Measurements from ENCODE around the gene NLRP4. TPM values are rescaled to one million over a fixed set of nuclear protein-coding genes. Genes with fewer than 3 reads are reported as not detected.

NLRP4 gene
- polyA plus RNA-seq, 1 donor: not detected

GRCh38 chr19:55870736-55871135 is 34.4 kb downstream of the NLRP4 start:
- Histone ChIP-seq H3K4me3 (ENCODE audit: low read length) (no peak overlapping the region), H3K27me3 (ENCODE audit: control insufficient read depth, insufficient read depth, low read length) (no peaks in the 10 kb centered on the region), H3K36me3 (ENCODE audit: control insufficient read depth, insufficient read depth, low read length) (no peaks in the 10 kb centered on the region), H3K9me3 (ENCODE audit: control insufficient read depth, low read depth, low read length) (no peaks in the 10 kb centered on the region), H3K27ac (ENCODE audit: low read length) (no peak overlapping the region), H3K4me1 (ENCODE audit: control insufficient read depth, insufficient read depth, low read length) (no peaks in the 10 kb centered on the region)
- WGBS (ENCODE audit: insufficient coverage, low lambda C conversion rate): 80% methylated on average over 1 of the region's 11 CpGs
- no peak for DNase-seq

- whole genome bisulfite sequencing (ENCODE audit: insufficient coverage, low lambda C conversion rate): no CpG with 5 or more reads among the region's 3 CpGs
- no peaks in the 10 kb centered on the region for H3K9me3 ChIP-seq (ENCODE audit: control insufficient read depth, low read depth, low read length)
- H3K4me1 ChIP-seq (ENCODE audit: control insufficient read depth, insufficient read depth, low read length): no peaks in the 10 kb centered on the region
- DNase-seq: no peak
- no peaks in the 10 kb centered on the region for H3K27me3 ChIP-seq (ENCODE audit: control insufficient read depth, insufficient read depth, low read length)
- no peak overlapping the region for H3K27ac ChIP-seq (ENCODE audit: low read length)
- H3K4me3 ChIP-seq (ENCODE audit: low read length): no peak overlapping the region
- no peaks in the 10 kb centered on the region for H3K36me3 ChIP-seq (ENCODE audit: control insufficient read depth, insufficient read depth, low read length)
Observed at GRCh38 chr19:55877211-55877610, 40.9 kb downstream of the NLRP4 start.

DNA sequence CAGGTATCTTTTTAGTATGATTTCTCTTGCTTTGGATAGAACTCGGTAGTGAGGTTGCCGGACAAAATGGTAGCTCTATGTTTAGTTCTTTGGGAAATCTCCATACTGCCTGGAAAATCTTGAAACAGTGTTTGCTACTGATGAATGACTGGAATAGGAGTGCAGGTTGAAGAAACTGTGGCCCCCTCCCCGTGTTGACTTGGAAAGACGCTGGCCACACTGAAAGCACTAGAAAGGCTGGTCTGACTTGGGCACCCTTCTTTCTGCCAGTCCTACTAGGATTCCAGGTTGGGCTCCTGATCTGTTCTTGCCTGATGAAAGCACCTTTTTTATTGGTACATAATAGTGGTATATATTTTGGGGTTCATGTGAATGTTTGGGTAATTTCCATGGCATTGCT is 46.3 kb downstream of the NLRP4 start:
- Histone ChIP-seq H3K27ac (ENCODE audit: low read length) (no peak overlapping the region), H3K36me3 (ENCODE audit: control insufficient read depth, insufficient read depth, low read length) (no peaks in the 10 kb centered on the region), H3K27me3 (ENCODE audit: control insufficient read depth, insufficient read depth, low read length) (no peaks in the 10 kb centered on the region), H3K9me3 (ENCODE audit: control insufficient read depth, low read depth, low read length) (no peaks in the 10 kb centered on the region), H3K4me1 (ENCODE audit: control insufficient read depth, insufficient read depth, low read length) (no peaks in the 10 kb centered on the region), H3K4me3 (ENCODE audit: low read length) (no peak overlapping the region)
- 80% methylated on average over 1 of the region's 4 CpGs for WGBS (ENCODE audit: insufficient coverage, low lambda C conversion rate)
- no peak for DNase-seq

DNA sequence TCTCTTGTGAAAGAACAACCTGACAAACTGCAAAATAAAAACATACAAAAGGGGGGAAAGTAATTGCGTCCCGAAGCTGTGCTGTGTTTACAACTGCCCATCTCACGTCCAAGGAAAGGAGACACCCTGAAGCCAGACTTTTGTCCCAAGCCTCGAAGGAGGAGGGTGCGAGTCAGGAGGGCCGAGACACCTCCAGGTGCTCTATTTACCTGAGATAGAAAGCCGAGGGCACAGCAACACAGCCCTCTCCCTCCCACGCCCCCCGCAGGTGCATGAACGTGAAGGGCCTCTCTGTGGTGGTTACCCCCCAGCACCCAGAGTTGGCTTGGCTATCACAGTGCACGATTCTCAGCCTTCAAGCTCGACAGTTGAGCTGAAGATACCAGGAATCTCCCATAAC is 62.6 kb downstream of the NLRP4 start:
- Histone ChIP-seq H3K4me3 (ENCODE audit: low read length) (no peak overlapping the region), H3K27me3 (ENCODE audit: control insufficient read depth, insufficient read depth, low read length) (no peaks in the 10 kb centered on the region), H3K36me3 (ENCODE audit: control insufficient read depth, insufficient read depth, low read length) (no peaks in the 10 kb centered on the region), H3K4me1 (ENCODE audit: control insufficient read depth, insufficient read depth, low read length) (no peaks in the 10 kb centered on the region), H3K9me3 (ENCODE audit: control insufficient read depth, low read depth, low read length) (no peaks in the 10 kb centered on the region), H3K27ac (ENCODE audit: low read length) (no peak overlapping the region)
- no CpG with 5 or more reads among the region's 12 CpGs for WGBS (ENCODE audit: insufficient coverage, low lambda C conversion rate)
- no peak for DNase-seq

DNA sequence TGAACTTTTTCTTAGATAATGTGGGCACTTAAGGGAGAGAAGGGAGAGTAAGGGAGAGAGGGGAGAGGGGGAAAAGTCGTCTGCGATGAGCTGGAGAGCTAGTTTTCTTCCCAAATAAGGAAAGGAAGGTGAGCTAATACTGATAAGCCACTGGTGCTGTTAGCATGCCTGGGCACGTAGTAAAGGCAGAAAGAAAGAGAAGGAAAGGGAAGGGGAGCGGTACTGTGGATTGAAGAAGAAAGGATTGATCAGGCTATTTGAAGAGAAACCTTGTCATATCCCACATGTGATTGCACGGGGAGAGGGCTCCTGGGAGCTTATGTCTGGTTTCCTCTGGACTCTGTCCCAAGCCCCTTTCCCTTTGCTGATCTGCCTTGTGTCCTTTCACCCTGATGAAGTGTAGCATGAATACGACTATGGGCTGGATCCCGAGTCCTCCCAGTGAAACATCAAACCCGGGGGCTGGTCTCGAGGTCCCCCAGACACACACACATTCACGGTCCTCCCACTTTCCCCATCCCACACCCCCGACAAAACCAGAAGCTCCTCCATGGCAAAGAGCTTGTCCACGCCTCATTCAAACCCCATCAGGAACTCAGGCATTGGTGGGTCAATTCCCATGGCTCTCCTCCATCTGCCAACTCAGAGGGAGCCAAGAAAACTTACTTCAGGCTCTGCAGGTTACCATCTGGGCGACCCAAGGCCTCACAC is 65.2 kb downstream of the NLRP4 start:
- Histone ChIP-seq H3K36me3 (ENCODE audit: control insufficient read depth, insufficient read depth, low read length) (no peaks in the 10 kb centered on the region), H3K9me3 (ENCODE audit: control insufficient read depth, low read depth, low read length) (no peaks in the 10 kb centered on the region), H3K4me1 (ENCODE audit: control insufficient read depth, insufficient read depth, low read length) (no peaks in the 10 kb centered on the region), H3K27ac (ENCODE audit: low read length) (no peak overlapping the region), H3K27me3 (ENCODE audit: control insufficient read depth, insufficient read depth, low read length) (no peaks in the 10 kb centered on the region), H3K4me3 (ENCODE audit: low read length) (no peak overlapping the region)
- WGBS (ENCODE audit: insufficient coverage, low lambda C conversion rate): 57% methylated on average over 2 of the region's 13 CpGs
- DNase-seq: no peak

GRCh38 chr19:55902080-55902751 is 65.9 kb downstream of the NLRP4 start:
- H3K4me3 ChIP-seq (ENCODE audit: low read length): no peak overlapping the region
- no peaks in the 10 kb centered on the region for H3K27me3 ChIP-seq (ENCODE audit: control insufficient read depth, insufficient read depth, low read length)
- no peaks in the 10 kb centered on the region for H3K9me3 ChIP-seq (ENCODE audit: control insufficient read depth, low read depth, low read length)
- DNase-seq: no peak
- H3K4me1 ChIP-seq (ENCODE audit: control insufficient read depth, insufficient read depth, low read length): no peaks in the 10 kb centered on the region
- no peaks in the 10 kb centered on the region for H3K36me3 ChIP-seq (ENCODE audit: control insufficient read depth, insufficient read depth, low read length)
- H3K27ac ChIP-seq (ENCODE audit: low read length): no peak overlapping the region
- WGBS (ENCODE audit: insufficient coverage, low lambda C conversion rate): 80% methylated on average over 1 of the region's 9 CpGs

DNA sequence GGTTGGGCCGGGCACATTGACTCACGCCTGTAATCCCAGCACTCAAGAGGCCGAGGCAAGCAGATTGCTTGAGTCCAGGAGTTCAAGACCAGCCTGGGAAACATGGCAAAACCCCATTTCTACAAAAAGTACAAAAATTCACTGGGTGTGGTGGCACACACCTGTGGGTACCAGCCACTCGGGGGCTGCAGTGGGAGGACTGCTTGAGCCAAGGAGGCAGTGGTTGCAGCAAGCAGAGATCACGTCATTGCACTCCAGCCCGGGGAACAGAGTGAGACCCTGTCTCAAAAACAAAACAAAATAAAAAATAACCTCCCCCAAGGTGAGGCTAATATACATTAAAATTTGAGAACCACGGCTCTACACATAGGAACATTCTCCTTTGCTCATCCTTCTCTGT is 70.9 kb downstream of the NLRP4 start:
- H3K36me3 ChIP-seq (ENCODE audit: control insufficient read depth, insufficient read depth, low read length): no peaks in the 10 kb centered on the region
- no peak overlapping the region for H3K27ac ChIP-seq (ENCODE audit: low read length)
- no peak for DNase-seq
- no peaks in the 10 kb centered on the region for H3K27me3 ChIP-seq (ENCODE audit: control insufficient read depth, insufficient read depth, low read length)
- H3K4me3 ChIP-seq (ENCODE audit: low read length): no peak overlapping the region
- no CpG with 5 or more reads among the region's 7 CpGs for WGBS (ENCODE audit: insufficient coverage, low lambda C conversion rate)
- no peaks in the 10 kb centered on the region for H3K9me3 ChIP-seq (ENCODE audit: control insufficient read depth, low read depth, low read length)
- H3K4me1 ChIP-seq (ENCODE audit: control insufficient read depth, insufficient read depth, low read length): no peaks in the 10 kb centered on the region

DNA sequence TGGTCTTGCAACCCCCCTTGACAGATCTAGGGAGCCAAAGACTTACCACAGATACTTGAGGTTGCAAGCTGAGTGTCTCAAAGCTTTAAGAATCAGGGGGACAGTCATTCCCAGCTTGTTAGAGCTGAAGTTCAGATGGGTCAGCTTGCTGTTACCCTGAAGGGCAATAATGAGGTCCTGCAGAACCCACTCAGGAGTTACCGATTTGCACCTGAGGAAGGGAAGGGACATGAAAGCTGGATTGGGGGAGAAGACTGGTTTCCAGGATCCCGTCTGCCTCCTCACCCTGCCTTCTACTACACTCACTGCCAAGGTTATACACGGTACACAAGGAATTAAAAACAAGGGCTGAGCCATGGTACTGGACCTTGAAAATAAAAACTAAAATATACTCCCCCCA is 71.4 kb downstream of the NLRP4 start:
- no CpG with 5 or more reads among the region's 3 CpGs for WGBS (ENCODE audit: insufficient coverage, low lambda C conversion rate)
- H3K4me1 ChIP-seq (ENCODE audit: control insufficient read depth, insufficient read depth, low read length): no peaks in the 10 kb centered on the region
- no peak overlapping the region for H3K4me3 ChIP-seq (ENCODE audit: low read length)
- DNase-seq: no peak
- H3K9me3 ChIP-seq (ENCODE audit: control insufficient read depth, low read depth, low read length): no peaks in the 10 kb centered on the region
- H3K27ac ChIP-seq (ENCODE audit: low read length): no peak overlapping the region
- H3K36me3 ChIP-seq (ENCODE audit: control insufficient read depth, insufficient read depth, low read length): no peaks in the 10 kb centered on the region
- no peaks in the 10 kb centered on the region for H3K27me3 ChIP-seq (ENCODE audit: control insufficient read depth, insufficient read depth, low read length)

DNA sequence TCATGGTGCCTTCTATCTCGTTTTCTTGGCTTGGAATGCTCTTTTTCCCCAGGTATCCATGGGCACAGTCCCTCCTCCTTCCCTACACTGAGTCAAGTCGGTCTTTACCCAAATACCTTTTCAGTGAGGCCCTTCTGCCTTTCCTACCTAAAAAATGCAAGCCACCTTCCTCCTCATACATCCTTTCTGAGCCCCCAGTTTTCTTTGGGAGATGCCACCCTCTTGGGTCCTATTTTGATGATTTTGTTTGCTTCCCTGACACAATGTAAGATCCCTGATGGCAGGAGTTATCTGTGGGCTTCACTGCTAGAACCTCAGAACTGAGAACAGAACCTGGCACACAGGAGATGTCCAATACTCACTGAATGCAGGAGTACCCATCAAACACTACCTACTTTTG is 73.5 kb downstream of the NLRP4 start:
- no peaks in the 10 kb centered on the region for H3K9me3 ChIP-seq (ENCODE audit: control insufficient read depth, low read depth, low read length)
- no peak overlapping the region for H3K4me3 ChIP-seq (ENCODE audit: low read length)
- H3K27ac ChIP-seq (ENCODE audit: low read length): no peak overlapping the region
- no peak for DNase-seq
- no peaks in the 10 kb centered on the region for H3K27me3 ChIP-seq (ENCODE audit: control insufficient read depth, insufficient read depth, low read length)
- no peaks in the 10 kb centered on the region for H3K36me3 ChIP-seq (ENCODE audit: control insufficient read depth, insufficient read depth, low read length)
- WGBS (ENCODE audit: insufficient coverage, low lambda C conversion rate): 33% methylated on average over 1 of the region's 2 CpGs
- H3K4me1 ChIP-seq (ENCODE audit: control insufficient read depth, insufficient read depth, low read length): no peaks in the 10 kb centered on the region

- DNase-seq: no peak
- no peaks in the 10 kb centered on the region for H3K27me3 ChIP-seq (ENCODE audit: control insufficient read depth, insufficient read depth, low read length)
Observed at GRCh38 chr19:55912916-55913315, 76.6 kb downstream of the NLRP4 start.

More at GRCh38 chr19:55912916-55913315, 76.6 kb downstream of the NLRP4 start:
- H3K9me3 ChIP-seq (ENCODE audit: control insufficient read depth, low read depth, low read length): no peaks in the 10 kb centered on the region
- no peaks in the 10 kb centered on the region for H3K36me3 ChIP-seq (ENCODE audit: control insufficient read depth, insufficient read depth, low read length)
- 75% methylated on average over 2 of the region's 7 CpGs for WGBS (ENCODE audit: insufficient coverage, low lambda C conversion rate)
- H3K4me1 ChIP-seq (ENCODE audit: control insufficient read depth, insufficient read depth, low read length): no peaks in the 10 kb centered on the region
- H3K4me3 ChIP-seq (ENCODE audit: low read length): no peak overlapping the region
- H3K27ac ChIP-seq (ENCODE audit: low read length): no peak overlapping the region
